Caco-2 (cell line): ENCODE results near the gene EPYC. TPM values are rescaled to one million over a fixed set of nuclear protein-coding genes. Genes with fewer than 3 reads are reported as not detected.

Experiments used
- BruUV-seq: library from RNA; stranded (reverse); fragments of 400-500 nt; replicated peaks from 2 replicates; lab custom pipeline; 2021; lab: Mats Ljungman, UMichigan
- CTCF ChIA-PET: fragments of 300-600 bp; sonication (Branson Sonifier 250); formaldehyde crosslinking; loops from one replicate; lab custom pipeline; 2022; ENCODE audit warnings: antibody characterized with exemption; lab: Charles Lee
- POLR2A ChIA-PET: fragments of 300-600 bp; sonication (Branson Sonifier 250); formaldehyde crosslinking; loops from one replicate; lab custom pipeline; 2022; ENCODE audit warnings: antibody characterized with exemption; lab: Charles Lee
- DNase-seq, 2 experiments: peaks; one replicate each; pipeline versions ENCODE4 v3.0.0 to v3.0.0-alpha.2; 2020 to 2022
- H3K27me3 ChIP-seq: replicated peaks from 2 replicates; pipeline ENCODE4 v1.6.0; 2011; ENCODE audit warnings: low read length; ENCODE audit not compliant: control insufficient read depth, insufficient read depth
- H3K36me3 ChIP-seq: 2 replicates; pipeline ENCODE4 v1.5.1; 2011; ENCODE audit warnings: low read length; ENCODE audit not compliant: control insufficient read depth, insufficient read depth
- H3K4me1 ChIP-seq: fragments of 250-450 bp; sonication (Bioruptor Pico); 2 replicates; pipeline ENCODE4 v1.5.1; 2020; ENCODE audit warnings: mild to moderate bottlenecking
- H3K4me3 ChIP-seq: 2 replicates; pipeline ENCODE4 v1.5.1; 2011; ENCODE audit warnings: low read depth, mild to moderate bottlenecking, control low read depth, low read length
- H3K9me3 ChIP-seq: fragments of 250-450 bp; sonication (Bioruptor Pico); 2 replicates; pipeline ENCODE4 v1.5.1; 2020; ENCODE audit warnings: mild to moderate bottlenecking, moderate library complexity
- H3K27ac Mint-ChIP-seq: one replicate; pipeline ENCODE4 v1.8.0; 2022; ENCODE audit warnings: mixed read lengths; ENCODE audit not compliant: unreplicated experiment
- H3K27me3 Mint-ChIP-seq: one replicate; pipeline ENCODE4 v1.8.0; 2022; ENCODE audit warnings: mixed read lengths; ENCODE audit not compliant: insufficient read depth, unreplicated experiment
- H3K36me3 Mint-ChIP-seq: one replicate; pipeline ENCODE4 v1.8.0; 2022; ENCODE audit warnings: mild to moderate bottlenecking, mixed read lengths; ENCODE audit not compliant: insufficient read depth, unreplicated experiment
- H3K4me1 Mint-ChIP-seq: one replicate; pipeline ENCODE4 v1.8.0; 2022; ENCODE audit warnings: low read depth, mixed read lengths; ENCODE audit not compliant: unreplicated experiment
- H3K4me3 Mint-ChIP-seq: one replicate; pipeline ENCODE4 v1.8.0; 2022; ENCODE audit warnings: mild to moderate bottlenecking, moderate library complexity, mixed read lengths; ENCODE audit not compliant: unreplicated experiment
- H3K9me3 Mint-ChIP-seq: one replicate; pipeline ENCODE4 v1.8.0; 2022; ENCODE audit warnings: mixed read lengths; ENCODE audit not compliant: unreplicated experiment
- intact Hi-C: fragments of 100-400 bp; cut with micrococcal nuclease; formaldehyde crosslinking; loops from one replicate; pipeline ENCODE4 v1.10.0; 2022; ENCODE audit not compliant: unreplicated experiment
- total RNA-seq: library from RNA; stranded (reverse); gene quantifications from 2 replicates; pipeline ENCODE4 v1.2.3, GENCODE V29; 2022
- TF ChIP-seq, protein P1 (sequence below), 2 experiments: fragments of 200-600 bp in 1 of 2; IDR thresholded peaks; 1 replicate in 1 of 2; 2 replicates in 1 of 2; pipeline versions ENCODE4 v1.5.1 to v1.8.0; 2011 to 2022; ENCODE audit warnings: antibody characterized with exemption in 1 of 2, control low read depth in 1 of 2, inconsistent platforms in 1 of 2, low read depth in 1 of 2, low read length in 1 of 2, mild to moderate bottlenecking in 1 of 2, moderate library complexity in 1 of 2; ENCODE audit not compliant: insufficient read depth in 1 of 2, severe bottlenecking in 1 of 2, unreplicated experiment in 1 of 2

Gene EPYC
- total RNA-seq, 1 experiment from 2014 or later: not detected

DNA sequence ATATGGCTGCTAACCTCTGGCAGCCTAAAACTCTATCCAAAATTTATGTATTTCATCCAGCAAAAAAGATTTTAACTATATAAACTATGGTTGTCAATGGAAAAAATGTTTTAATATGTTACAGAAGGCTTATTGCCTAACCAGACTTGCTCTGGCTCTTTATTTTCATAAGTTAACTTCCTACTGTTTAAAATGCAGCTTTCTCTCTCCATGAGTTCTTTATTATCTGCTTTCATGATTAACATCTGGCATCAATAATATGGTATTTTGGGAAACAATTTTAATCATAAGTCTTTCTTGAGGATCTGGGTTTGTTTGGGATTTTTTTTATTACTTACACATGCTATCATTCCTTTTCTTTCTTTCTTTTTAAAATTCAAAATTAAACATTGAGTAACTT is 32.5 kb upstream of the EPYC start:
- H3K27me3 Mint-ChIP-seq: peaks cover 5% of the 10 kb centered on the region
- H3K36me3 ChIP-seq: no peaks in the 10 kb centered on the region
- H3K27me3 ChIP-seq: no peaks in the 10 kb centered on the region
- no peaks in the 10 kb centered on the region for H3K4me1 Mint-ChIP-seq
- H3K27ac Mint-ChIP-seq: no peak overlapping the region
- H3K4me1 ChIP-seq: no peaks in the 10 kb centered on the region
- DNase-seq: no peak
- no peaks in the 10 kb centered on the region for H3K9me3 ChIP-seq
- no peak overlapping the region for H3K4me3 Mint-ChIP-seq
- no peaks in the 10 kb centered on the region for H3K9me3 Mint-ChIP-seq
- intact Hi-C loops: no loop called here
- H3K36me3 Mint-ChIP-seq: no peaks in the 10 kb centered on the region
- BruUV-seq: no TSS peak
- TF ChIP-seq, protein P1, sequence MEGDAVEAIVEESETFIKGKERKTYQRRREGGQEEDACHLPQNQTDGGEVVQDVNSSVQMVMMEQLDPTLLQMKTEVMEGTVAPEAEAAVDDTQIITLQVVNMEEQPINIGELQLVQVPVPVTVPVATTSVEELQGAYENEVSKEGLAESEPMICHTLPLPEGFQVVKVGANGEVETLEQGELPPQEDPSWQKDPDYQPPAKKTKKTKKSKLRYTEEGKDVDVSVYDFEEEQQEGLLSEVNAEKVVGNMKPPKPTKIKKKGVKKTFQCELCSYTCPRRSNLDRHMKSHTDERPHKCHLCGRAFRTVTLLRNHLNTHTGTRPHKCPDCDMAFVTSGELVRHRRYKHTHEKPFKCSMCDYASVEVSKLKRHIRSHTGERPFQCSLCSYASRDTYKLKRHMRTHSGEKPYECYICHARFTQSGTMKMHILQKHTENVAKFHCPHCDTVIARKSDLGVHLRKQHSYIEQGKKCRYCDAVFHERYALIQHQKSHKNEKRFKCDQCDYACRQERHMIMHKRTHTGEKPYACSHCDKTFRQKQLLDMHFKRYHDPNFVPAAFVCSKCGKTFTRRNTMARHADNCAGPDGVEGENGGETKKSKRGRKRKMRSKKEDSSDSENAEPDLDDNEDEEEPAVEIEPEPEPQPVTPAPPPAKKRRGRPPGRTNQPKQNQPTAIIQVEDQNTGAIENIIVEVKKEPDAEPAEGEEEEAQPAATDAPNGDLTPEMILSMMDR (IDR thresholded peaks at IDR 0.05; ENCODE audit: insufficient read depth in 1 of 2, low read depth in 1 of 2, low read length in 1 of 2, severe bottlenecking in 1 of 2, unreplicated experiment in 1 of 2): no peak
- CTCF ChIA-PET: no interaction called here
- no peak overlapping the region for H3K4me3 ChIP-seq
- POLR2A ChIA-PET: no interaction called here

DNA sequence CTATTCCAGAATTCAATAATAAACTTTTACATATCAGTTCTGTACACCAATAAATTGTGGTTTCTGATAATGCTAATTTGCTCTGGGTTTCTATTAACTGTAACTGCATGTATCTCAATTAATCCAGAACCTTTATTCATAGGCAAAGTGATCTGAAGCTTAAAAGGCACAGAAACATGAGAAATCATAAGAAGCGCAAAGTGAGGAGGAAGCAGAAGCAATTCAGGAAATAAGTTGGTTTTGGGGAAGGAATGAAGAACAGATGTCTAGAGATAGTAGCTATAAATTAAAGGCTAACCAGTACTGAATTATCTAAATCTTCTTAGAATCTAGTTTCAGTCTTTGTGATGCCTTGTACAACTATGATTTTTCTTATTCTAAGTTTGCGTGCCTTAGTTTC is 28.5 kb upstream of the EPYC start:
- BruUV-seq: no TSS peak
- TF ChIP-seq, protein P1 (IDR thresholded peaks at IDR 0.05; ENCODE audit: insufficient read depth in 1 of 2, low read depth in 1 of 2, low read length in 1 of 2, severe bottlenecking in 1 of 2, unreplicated experiment in 1 of 2): no peak
- no peaks in the 10 kb centered on the region for H3K4me1 Mint-ChIP-seq
- H3K36me3 Mint-ChIP-seq: no peaks in the 10 kb centered on the region
- no peaks in the 10 kb centered on the region for H3K36me3 ChIP-seq
- no peaks in the 10 kb centered on the region for H3K4me1 ChIP-seq
- no peaks in the 10 kb centered on the region for H3K9me3 ChIP-seq
- intact Hi-C loops: no loop called here
- no peak overlapping the region for H3K27ac Mint-ChIP-seq
- H3K27me3 ChIP-seq: no peaks in the 10 kb centered on the region
- ChIA-PET CTCF (no interaction called here), POLR2A (no interaction called here)
- DNase-seq: no peak
- H3K27me3 Mint-ChIP-seq: peaks cover 3% of the 10 kb centered on the region
- H3K4me3 ChIP-seq: no peak overlapping the region
- no peaks in the 10 kb centered on the region for H3K9me3 Mint-ChIP-seq
- H3K4me3 Mint-ChIP-seq: no peak overlapping the region

DNA sequence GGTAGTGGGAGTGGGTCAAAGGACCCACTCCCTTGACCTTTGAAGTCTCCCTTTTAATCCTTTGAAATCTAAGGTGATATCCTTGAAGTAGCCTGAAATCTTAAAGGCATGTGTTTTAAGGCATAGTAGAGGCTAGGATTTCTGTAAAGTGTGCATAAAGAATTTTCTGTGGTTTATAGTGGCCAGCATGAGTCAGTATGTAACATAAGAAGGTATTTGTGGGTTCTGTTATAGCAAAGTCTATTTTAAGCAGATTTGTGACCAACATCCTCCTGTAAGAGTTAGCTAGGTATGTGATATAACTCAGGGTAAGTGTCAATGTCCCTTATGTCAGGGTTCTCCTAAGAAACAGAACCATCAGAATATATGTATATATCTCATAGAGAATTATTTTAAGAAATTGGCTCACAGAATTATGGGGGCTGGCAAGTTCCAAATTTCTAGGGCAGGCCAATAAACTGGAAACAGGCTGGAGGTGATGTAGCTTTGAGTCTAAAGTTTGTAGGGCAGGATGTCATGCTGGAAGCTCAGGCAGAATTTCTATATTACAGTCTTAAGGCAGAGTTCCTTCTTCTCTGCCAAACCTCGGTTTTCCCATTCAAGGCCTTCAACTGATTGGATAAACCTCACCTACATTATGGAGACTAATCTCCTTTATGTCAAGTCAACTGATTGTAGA is 18.7 kb upstream of the EPYC start:
- no TSS peak for BruUV-seq
- CTCF ChIA-PET: no interaction called here
- intact Hi-C loops: no loop called here

More for the DNA sequence above, 18.7 kb upstream of the EPYC start:
- no peaks in the 10 kb centered on the region for H3K9me3 Mint-ChIP-seq
- H3K4me3 Mint-ChIP-seq: no peak overlapping the region
- H3K4me3 ChIP-seq: no peak overlapping the region
- H3K27ac Mint-ChIP-seq: no peak overlapping the region
- no peak for DNase-seq
- TF ChIP-seq, protein P1 (IDR thresholded peaks at IDR 0.05; ENCODE audit: insufficient read depth in 1 of 2, low read depth in 1 of 2, low read length in 1 of 2, severe bottlenecking in 1 of 2, unreplicated experiment in 1 of 2): no peak
- H3K36me3 ChIP-seq: no peaks in the 10 kb centered on the region
- H3K27me3 Mint-ChIP-seq: peaks cover 3% of the 10 kb centered on the region
- no peaks in the 10 kb centered on the region for H3K4me1 Mint-ChIP-seq
- H3K4me1 ChIP-seq: no peaks in the 10 kb centered on the region
- H3K9me3 ChIP-seq: no peaks in the 10 kb centered on the region
- POLR2A ChIA-PET: no interaction called here
- no peaks in the 10 kb centered on the region for H3K27me3 ChIP-seq
- no peaks in the 10 kb centered on the region for H3K36me3 Mint-ChIP-seq
